Inferior parietal cortex (tissue), 1 donor: ENCODE results near the gene DARS1.

Source experiments
- DNase-seq: peaks from one replicate; pipeline ENCODE4 v3.0.0-alpha.2; 2016; ENCODE audit errors: extremely low spot score

DARS1 gene

DNA sequence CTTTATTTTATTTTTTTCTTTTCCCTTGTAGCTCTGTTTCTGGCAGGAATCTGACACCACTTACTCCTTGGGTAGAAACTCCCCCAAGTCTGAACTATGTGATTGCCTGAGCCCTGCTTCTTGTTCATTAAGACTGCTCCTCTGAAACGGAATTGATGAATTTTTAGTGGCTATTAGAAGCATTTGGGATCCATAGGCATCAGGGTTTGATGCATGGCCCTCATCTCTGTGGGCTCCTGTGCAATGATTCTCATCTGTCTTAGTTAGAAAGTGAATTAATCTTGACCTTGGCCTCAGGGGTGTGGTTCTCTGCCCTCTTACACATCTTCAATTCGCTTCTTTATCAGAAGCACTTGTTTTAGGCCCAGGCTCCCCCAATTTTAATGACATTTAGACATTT, 31.0 kb upstream of the DARS1 start:
- DNase-seq, result no peak

DNA sequence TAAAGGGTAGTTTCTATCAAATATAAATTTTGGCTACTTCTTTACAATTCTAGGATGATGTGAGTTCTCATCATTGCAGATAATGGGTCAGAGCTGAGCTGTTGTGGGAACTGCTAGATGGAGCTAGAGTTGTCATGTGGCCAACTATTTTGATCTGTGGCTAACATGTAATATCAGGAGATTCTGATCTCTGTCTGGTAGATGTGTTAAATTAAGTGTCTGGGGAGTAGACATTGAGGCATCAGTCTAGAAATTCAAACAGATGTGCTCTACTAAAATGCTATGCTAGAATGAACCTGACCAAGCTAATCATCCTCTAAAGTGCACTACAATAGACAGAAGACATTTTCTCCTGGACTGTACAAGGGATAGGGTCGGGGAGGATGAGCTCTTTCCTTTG, 30.3 kb upstream of the DARS1 start:
- no peak for DNase-seq

DNA sequence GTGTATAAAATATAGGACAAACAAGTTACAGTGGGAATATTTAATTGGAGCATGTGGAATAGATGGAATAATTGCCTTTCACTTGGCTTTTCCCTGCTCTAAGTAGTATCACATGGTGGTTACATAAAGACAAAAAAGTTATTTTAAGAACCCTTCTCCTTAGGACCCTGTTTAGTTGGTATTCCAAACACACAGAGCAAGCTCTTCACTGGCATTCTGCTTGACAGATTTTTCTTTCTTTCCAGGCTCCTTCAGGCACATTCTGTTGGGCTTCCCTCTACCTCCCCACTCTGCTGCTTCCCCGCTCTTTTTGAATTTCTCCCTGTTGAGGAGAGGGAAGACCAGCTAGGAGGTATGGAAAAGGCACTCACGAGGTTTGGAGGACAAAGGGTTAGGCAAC, 29.0 kb upstream of the DARS1 start:
- no peak for DNase-seq

DNA sequence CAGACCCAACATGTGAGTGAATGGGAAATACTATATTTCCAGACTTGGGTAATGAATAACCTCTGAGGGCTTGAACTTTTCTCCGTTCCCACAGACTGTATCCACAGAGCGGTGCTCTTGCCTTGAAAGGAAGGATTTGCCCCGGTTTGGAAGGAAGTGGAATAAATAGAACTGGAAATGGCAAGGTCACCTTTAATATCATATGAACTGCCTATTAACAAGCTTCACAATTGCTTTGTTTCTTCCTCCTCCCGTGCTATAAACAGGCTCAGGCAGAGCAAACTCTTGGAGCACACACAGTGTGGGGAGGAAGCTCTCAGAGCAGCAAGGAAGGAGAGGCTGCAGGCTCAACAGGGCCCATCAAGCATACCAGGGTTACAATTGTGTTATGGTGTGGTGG, 28.5 kb upstream of the DARS1 start:
- no peak for DNase-seq

- no peak for DNase-seq
These were observed 27.8 kb upstream of the DARS1 start for GRCh38 chr2:136013136-136013685.

- no peak for DNase-seq
These were observed 26.9 kb upstream of the DARS1 start for GRCh38 chr2:136012315-136012714.

DNA sequence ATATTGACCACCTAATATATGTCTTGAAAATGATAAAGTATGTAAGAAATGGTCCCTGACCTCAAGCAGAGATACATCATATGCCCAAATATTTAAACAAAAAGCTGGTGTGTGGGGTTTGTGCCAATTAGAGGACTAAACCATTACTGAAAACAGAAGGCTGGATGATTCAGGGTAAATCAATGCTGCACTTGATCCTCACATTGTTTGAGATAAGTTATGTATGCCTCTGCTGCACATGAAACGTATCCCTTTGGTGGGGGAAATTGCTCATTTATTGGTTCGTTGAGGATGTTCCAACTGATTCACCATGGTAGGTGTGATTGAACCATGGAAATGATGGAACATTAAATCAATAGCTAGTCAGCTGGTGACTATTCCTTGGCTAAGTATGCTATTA, 24.7 kb upstream of the DARS1 start:
- no peak for DNase-seq

DNA sequence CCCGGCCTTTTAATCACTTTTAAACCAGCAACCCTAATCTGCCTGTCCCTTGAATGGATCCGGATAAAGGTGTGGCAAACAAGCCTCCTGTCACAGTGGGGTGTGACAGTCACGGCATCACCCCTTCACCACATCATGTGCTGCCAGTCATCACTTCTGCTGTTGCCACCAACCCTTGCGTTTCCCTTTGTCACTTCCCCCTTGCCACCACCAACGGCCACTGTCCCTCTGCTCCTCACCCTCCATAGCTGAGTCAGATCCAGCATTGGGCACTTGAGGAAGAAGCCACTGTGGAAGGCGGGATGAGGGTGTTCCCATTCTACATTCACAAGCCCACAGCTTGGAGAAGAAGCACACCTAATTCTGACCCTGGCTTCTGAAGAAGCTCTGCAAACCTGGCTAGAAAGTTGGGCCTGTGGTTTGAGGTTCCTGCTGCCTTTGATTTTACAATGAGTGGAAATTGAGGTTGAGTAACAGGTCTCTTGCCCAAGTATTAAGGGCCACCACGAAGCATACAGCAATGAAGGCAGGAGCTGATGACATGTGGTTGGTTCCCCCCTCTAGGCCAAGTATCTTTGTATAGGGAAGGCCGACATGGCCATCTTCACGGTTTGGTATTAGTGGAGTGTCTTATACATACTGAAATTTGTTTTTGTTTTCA, 22.9 kb upstream of the DARS1 start:
- DNase-seq, result no peak

DNA sequence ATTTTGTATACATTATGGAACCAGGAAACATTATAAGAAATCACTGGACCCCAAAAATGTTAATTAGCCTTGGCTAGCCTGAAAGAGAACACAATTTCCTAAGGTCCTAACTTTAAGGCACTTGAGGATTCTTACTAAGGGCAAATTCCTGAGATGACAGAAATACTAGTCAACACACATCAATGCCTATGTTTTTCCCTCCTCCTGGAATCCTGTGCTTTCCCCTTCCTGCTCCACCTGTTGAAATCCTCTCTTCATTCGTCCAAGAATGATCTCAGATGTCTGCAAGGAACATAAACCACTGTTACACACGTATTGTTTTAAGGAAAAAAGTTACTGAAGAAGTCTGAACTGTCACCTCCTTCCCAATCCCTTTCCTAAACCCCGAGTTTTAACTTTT, 21.2 kb upstream of the DARS1 start:
- no peak for DNase-seq

- no peak for DNase-seq
These were observed 20.2 kb upstream of the DARS1 start for GRCh38 chr2:136005462-136006196.

- DNase-seq, result no peak
These were observed 19.5 kb upstream of the DARS1 start for GRCh38 chr2:136004965-136005364.

GRCh38 chr2:136001131-136001530, 15.7 kb upstream of the DARS1 start:
- DNase-seq, result no peak

DNA sequence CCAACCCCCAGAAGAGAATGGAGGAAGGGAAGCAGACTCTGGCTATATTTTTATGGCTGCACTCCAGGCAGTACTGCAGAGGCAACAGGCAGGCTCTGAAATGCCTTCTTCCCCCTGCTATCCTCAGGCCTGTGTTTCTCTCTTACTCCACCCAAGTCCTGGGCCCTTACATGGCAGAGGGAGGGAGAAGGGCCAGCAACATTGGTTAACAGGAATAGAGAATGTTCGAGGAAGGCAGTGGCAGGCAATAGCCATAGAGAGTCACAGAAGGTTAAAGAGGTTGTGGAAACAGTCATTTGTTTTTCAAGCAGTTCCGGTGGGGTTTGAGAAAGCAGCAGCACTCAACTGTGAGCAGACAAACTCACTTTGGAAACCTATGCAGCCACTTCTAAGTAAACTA, 15.1 kb upstream of the DARS1 start:
- DNase-seq, result no peak

GRCh38 chr2:135999899-136000298, 14.5 kb upstream of the DARS1 start:
- no peak for DNase-seq

DNA sequence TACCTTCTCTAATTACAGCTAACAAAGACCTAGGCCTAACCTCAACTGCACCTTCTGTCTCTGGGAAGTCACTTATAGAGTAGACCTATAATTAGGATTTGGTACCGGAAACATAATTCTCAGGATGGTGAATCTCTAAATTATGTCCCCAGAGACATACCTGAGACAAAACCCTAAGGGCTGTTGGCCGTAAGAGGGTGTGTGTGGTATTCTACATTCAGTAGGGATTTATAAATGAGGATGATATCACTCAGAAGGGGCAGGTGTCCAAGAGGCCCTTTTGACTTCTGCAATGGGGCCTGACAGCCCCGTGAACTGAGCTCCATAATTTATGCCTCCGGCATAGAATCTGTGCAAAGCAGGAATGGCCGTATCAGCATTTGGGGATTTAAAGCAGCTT, 13.5 kb upstream of the DARS1 start:
- DNase-seq, result no peak

- no peak for DNase-seq
These were observed 12.0 kb upstream of the DARS1 start for GRCh38 chr2:135997380-135997779.

DNA sequence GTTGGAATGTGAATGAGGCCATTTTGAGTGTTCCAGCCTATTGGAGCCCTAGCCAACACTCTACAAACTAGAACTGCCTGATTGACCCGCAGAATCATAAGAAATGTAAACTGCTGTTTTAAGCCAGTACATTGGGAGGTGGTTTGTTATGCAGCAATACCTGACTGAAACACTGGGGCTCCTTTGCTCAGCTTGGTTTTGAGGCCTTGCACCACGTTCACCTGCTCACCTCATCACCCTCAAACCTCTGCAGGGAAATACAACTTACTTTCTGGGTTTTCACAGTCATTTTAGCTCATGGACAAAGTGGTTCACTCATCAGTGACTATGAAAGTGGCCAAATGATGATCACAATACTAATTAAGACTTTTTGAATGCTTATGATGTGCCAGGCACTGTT, 10.9 kb upstream of the DARS1 start:
- DNase-seq, result no peak

GRCh38 chr2:135994281-135994680, 8.9 kb upstream of the DARS1 start:
- DNase-seq, result no peak

GRCh38 chr2:135993421-135993820, 8.0 kb upstream of the DARS1 start:
- no peak for DNase-seq

- DNase-seq, result no peak
These were observed 6.4 kb upstream of the DARS1 start for GRCh38 chr2:135991861-135992260.

GRCh38 chr2:135987441-135987840, 2.0 kb upstream of the DARS1 start:
- DNase-seq, result no peak

DNA sequence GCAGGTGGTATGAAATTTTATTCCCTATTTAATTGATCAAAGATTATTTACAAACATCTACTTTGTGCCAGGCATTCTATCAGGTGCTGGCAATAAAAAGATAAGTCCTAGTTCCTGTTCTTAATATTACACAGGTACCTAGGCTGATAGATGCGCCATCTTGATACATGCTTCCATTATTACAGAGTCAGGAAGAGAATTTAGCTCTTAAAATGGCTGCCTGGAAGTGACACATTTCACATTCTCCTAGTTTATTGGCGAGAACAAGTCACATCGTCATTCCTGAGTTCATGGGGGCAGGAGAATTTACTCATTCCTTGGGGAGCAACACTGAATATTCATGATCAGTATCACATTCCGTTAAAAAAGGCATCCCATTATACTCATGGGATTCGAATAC, 1.1 kb upstream of the DARS1 start:
- no peak for DNase-seq

DNA sequence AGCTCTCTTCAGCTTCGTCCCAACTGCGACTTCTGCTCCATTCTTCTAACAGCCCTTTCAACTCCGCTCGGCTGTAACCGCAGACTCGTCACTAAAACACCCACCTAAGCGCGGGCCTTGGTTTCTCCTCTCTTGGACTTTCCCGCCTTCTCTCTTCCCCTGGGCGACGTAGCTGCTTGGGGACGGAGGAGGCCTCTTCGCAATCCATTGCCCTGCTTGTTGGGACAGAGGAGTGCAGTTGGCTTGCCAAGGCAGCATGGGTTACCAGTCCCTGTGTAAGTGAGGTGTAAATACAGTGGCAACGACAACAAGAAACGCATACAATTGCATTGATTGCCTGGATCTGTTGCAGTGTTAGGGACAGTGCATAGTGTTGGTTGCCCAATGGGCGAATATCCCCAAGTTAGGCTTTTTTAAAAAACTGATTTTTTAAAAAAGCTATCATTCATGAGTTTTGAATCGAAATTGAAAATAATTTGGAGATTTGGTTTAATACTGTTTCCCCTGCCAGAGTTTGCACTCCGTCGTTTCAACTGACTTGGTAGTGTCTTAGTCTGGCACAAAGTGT, 484 bp upstream of the DARS1 start:
- peak; percentile 59 for DNase-seq
